Measurements from ENCODE around the gene GPHN.

DNA sequence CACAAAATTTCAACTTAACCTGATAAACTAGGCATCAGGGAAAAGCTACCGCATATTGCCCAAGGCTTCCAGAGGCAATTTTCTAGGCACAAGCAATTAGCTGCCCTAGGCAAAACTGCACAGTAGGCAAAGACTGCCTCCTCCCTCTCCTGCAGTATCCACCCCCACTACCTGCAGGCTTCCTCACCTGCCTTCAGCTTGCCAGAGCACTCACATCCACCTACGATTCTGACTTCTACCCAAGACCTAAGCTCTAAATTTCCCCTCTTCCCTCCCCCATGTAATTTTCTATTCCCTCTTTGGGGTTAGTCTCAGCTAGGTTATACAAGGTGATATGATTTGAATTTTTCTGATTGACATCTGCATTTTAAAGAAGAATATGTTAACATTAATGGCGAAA, 43.7 kb upstream of the GPHN start:
- TF ChIP-seq, protein P1, sequence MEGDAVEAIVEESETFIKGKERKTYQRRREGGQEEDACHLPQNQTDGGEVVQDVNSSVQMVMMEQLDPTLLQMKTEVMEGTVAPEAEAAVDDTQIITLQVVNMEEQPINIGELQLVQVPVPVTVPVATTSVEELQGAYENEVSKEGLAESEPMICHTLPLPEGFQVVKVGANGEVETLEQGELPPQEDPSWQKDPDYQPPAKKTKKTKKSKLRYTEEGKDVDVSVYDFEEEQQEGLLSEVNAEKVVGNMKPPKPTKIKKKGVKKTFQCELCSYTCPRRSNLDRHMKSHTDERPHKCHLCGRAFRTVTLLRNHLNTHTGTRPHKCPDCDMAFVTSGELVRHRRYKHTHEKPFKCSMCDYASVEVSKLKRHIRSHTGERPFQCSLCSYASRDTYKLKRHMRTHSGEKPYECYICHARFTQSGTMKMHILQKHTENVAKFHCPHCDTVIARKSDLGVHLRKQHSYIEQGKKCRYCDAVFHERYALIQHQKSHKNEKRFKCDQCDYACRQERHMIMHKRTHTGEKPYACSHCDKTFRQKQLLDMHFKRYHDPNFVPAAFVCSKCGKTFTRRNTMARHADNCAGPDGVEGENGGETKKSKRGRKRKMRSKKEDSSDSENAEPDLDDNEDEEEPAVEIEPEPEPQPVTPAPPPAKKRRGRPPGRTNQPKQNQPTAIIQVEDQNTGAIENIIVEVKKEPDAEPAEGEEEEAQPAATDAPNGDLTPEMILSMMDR (IDR thresholded peaks at IDR 0.05) = no peak
- TF ChIP-seq POLR2A (IDR thresholded peaks at IDR 0.05) = no peak
